CD4-positive, alpha-beta T cell treated with Interleukin-15 for 1 hour (primary cell): Measurements from ENCODE around the gene CCDC28A.

Source experiments
- DNase-seq: peaks from one replicate; pipeline ENCODE4 v3.0.0-alpha.2; 2020

Gene CCDC28A

DNA sequence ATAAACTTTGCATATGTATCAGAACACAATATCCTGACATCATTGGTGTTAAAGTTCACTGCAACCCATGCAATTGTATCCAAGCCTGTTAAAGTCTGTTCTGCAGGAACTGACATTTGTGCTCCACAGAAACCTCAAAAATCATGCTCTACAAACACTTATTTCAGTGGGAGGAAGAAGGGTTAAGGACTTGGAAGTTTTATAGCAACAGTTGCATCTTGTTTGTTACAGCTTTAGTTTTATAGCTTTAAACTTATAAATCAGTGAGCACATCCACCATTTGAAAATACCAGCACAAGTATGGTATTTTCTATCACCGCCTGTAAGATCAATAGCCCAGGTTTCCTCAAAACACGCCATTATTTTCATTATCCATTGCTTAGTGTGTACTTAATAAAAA is 23.2 kb downstream of the CCDC28A start:
- no peak for DNase-seq

DNA sequence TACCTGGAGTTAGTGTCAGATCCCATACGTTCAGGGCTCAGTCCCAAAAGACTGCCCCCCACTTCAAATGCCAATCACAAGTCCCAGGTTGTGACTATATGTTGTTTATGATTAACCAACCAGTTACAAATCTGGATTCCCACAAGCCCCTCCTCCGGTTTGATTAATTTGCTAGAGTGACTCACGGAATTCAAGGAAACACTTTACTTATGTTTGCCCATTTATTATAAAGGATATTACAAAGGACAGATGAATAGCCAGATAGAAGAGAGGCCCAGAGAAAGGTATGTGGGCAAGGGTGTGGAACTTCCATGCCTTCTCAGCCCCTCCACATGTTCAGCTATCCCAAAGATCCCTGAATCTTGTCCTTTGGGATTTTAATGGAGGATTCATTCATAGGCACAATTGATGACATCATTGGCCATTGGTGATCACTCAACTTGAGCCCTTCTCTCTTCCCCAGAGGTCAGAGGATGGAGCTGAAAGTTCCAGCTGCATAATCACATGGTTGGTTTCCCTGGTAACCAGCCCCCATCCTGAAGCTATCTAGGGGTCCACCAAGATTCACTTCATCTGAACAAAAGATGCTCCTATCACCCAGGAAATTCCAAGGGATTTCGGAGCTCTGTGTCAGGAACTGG is 24.4 kb downstream of the CCDC28A start:
- DNase-seq, result no peak

DNA sequence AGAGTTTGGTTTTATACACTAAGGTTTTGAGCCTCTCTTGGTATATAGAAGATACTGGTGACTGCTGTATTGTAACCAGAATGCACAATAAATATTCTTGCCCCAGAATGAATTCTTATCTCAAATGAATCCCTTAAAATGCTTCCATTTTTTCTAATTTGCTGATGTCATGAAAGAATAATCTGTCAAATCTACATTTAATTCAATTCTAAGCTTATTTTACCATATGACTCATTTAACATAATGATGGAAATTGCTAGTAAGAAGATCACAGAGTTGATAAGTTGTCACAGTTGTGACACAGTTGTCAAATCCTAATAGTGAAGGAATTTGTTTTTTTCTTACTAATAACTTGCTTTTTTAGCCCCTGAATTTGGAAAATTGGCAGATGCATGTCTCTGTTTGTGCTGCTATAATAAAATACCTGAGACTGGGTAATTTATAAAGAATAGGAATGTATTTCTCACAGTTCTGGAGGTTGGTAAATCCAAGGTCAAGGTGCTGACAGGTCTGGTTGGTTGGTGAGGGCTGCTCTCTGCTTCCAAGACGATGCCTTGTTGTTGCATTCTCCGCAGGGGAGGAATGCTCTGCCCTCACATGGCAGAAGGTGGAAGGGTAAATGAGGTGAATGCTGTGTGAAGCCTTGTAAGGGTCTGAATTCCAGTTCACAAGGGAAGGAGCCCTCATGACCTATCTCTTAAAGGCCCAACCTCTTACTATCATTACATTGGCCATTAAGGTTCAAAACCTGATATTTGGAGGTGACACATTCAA is 27.0 kb downstream of the CCDC28A start:
- no peak for DNase-seq

- DNase-seq, result no peak
These were observed 29.8 kb downstream of the CCDC28A start for GRCh38 chr6:138803331-138803730.

DNA sequence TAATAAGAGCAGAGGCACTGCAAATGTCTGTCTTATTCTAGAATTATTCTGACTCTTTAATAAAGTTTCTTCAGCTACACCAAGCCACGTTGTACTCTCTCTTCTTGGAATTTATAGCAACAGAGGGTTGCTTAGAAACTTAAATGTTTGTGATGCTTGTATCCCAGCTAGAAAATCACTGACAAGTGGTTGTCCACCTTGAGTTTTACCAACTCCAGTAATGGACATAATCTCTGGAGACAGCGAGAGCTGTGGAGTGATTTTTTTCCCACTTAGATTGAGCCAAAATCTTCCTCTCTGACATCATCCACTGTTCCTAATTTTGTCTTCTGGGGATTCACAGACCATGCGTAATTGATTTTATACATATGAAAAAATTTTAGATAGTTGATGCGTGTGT is 30.3 kb downstream of the CCDC28A start:
- no peak for DNase-seq

GRCh38 chr6:138805016-138805765 is 31.6 kb downstream of the CCDC28A start:
- no peak for DNase-seq

DNA sequence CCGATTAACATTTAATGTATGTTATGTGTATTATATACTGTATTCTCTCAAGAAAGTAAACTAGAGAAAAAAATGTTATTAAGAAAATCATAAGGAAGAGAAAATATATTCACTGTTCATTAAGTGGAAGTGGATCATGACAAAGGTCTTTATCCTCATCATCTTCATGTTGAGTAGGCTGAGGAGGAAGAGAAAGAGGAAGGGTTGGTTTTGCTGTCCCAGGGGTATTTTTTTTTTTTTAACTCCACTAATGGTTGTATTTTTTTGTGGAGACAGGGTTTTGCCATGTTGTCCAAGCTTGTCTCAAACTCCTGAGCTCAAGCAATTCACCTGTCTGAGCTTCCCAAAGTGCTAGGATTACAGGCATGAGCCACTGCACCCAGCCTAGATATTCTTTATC is 33.3 kb downstream of the CCDC28A start:
- DNase-seq, result no peak

- DNase-seq, result no peak
These were observed 36.1 kb downstream of the CCDC28A start for GRCh38 chr6:138809677-138810076.

GRCh38 chr6:138811866-138812265 is 38.3 kb downstream of the CCDC28A start:
- no peak for DNase-seq

- no peak for DNase-seq
These were observed 40.7 kb downstream of the CCDC28A start for GRCh38 chr6:138814179-138814834.

GRCh38 chr6:138815221-138815620 is 41.7 kb downstream of the CCDC28A start:
- no peak for DNase-seq

- DNase-seq, result no peak
These were observed 42.4 kb downstream of the CCDC28A start for GRCh38 chr6:138815797-138816528.

GRCh38 chr6:138817799-138818198 is 44.2 kb downstream of the CCDC28A start:
- no peak for DNase-seq

- no peak for DNase-seq
These were observed 45.1 kb downstream of the CCDC28A start for GRCh38 chr6:138818496-138819194.

- no peak for DNase-seq
These were observed 48.0 kb downstream of the CCDC28A start for GRCh38 chr6:138821519-138821918.

GRCh38 chr6:138824482-138825144 is 51.0 kb downstream of the CCDC28A start:
- DNase-seq, result no peak

- no peak for DNase-seq
These were observed 56.7 kb downstream of the CCDC28A start for GRCh38 chr6:138830248-138830647.

GRCh38 chr6:138832182-138832581 is 58.6 kb downstream of the CCDC28A start:
- no peak for DNase-seq

- no peak for DNase-seq
These were observed 60.4 kb downstream of the CCDC28A start for GRCh38 chr6:138833816-138834539.

DNA sequence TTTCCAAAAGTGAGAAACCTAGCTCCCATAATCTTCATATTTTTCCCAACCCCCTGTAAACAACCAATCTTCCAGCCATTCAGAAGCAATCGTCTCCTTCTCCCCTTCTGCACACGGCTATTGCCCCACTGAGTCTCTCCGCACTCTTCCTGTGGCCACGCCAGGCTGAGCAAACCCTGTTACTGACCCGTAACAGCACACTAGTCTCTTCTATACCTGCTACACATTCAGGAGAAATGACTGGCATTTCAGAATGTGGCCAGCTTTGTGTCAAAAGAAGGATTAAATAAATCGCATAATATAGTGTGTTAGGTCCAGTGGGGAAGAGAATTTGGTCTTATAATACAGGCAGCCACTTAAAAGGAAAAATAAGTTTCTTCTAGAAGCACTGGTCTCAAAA is 63.7 kb downstream of the CCDC28A start:
- DNase-seq, result no peak
